Sigmoid colon (tissue), 7 donors: ENCODE results near the gene PRKG1. TPM values are rescaled to one million over a fixed set of nuclear protein-coding genes. Genes with fewer than 3 reads are reported as not detected.

ENCODE experiments used
- DNase-seq: peaks from one replicate; pipeline ENCODE4 v3.0.0-alpha.2; 2019
- H3K27ac ChIP-seq, 4 donors: fragments of 200-600 bp; sonication (generic); one replicate each; pipeline ENCODE4 v1.5.1; 2016 to 2019; ENCODE audit warnings: mild to moderate bottlenecking in 1 of 4
- H3K27me3 ChIP-seq, 3 donors: fragments of 200-600 bp; sonication (generic); one replicate each; pipeline ENCODE4 v1.5.1; 2019; ENCODE audit warnings: mild to moderate bottlenecking in 1 of 3
- H3K36me3 ChIP-seq, 4 donors: fragments of 200-600 bp; sonication (generic); one replicate each; pipeline ENCODE4 v1.5.1; 2016 to 2019
- H3K4me1 ChIP-seq, 4 donors: fragments of 200-600 bp; sonication (generic); one replicate each; pipeline ENCODE4 v1.5.1; 2017 to 2019
- H3K4me3 ChIP-seq, 4 donors: fragments of 200-600 bp; sonication (generic); one replicate each; pipeline ENCODE4 v1.5.1; 2017 to 2019; ENCODE audit warnings: mild to moderate bottlenecking in 2 of 4, moderate library complexity in 1 of 4
- H3K9me3 ChIP-seq, 4 donors: fragments of 200-600 bp in 3 of 4; sonication (generic) in 3 of 4; one replicate each; pipeline versions ENCODE4 v1.5.1 to v1.6.1; 2013 to 2019
- CTCF ChIP-seq, 4 experiments: fragments of 450-650 bp in 3 of 4; fragments of 200-600 bp in 1 of 4; IDR thresholded peaks; one replicate each; pipeline ENCODE4 v1.5.1; 2016 to 2019; ENCODE audit warnings: antibody characterized with exemption in 4 of 4, mild to moderate bottlenecking in 3 of 4, moderate library complexity in 2 of 4
- EP300 ChIP-seq, 4 donors: sonication (generic); formaldehyde crosslinking; IDR thresholded peaks; one replicate each; pipeline ENCODE4 v1.6.1; 2017; ENCODE audit warnings: antibody characterized with exemption in 4 of 4
- POLR2A ChIP-seq, 2 donors: fragments of 450-650 bp; IDR thresholded peaks; one replicate each; pipeline ENCODE4 v1.6.1; 2016; ENCODE audit warnings: antibody characterized with exemption in 2 of 2, mild to moderate bottlenecking in 2 of 2, moderate library complexity in 2 of 2
- POLR2AphosphoS5 ChIP-seq, 4 donors: sonication (generic); formaldehyde crosslinking; IDR thresholded peaks; one replicate each; pipeline ENCODE4 v1.6.1; 2017; ENCODE audit warnings: antibody characterized with exemption in 4 of 4
- WGBS, 2 donors: extraction: QIAGEN DNeasy Blood & Tissue Kit; methylation state at CpG; one replicate each; pipeline ENCODE4 v1.1.7; 2013; 5-methylcytosine and 5-hydroxymethylcytosine counted together
- intact Hi-C: fragments of 100-400 bp; cut with DNase I; formaldehyde crosslinking; loops from one replicate; pipeline ENCODE4 v1.15.1; 2023
- polyA plus RNA-seq, 3 donors: library from polyadenylated mRNA; stranded (reverse); fragments of 200-250 nt; gene quantifications; one replicate each; pipeline ENCODE4 v1.2.3, GENCODE V29; 2013
- total RNA-seq, 4 donors: library from RNA; depleted of rRNA; stranded (reverse); fragments of >200 nt; gene quantifications; one replicate each; pipeline ENCODE4 v1.1.0, GENCODE V29; 2016
- donor health status: healthy with polysubstance abuse.
- donor health status: Bipolar disorder and iron deficiency.
- donor health status: healthy.

The PRKG1 gene
- total and polyA plus RNA-seq, 7 donors, result 3.7 to 92.9 (median 60.2) TPM

DNA sequence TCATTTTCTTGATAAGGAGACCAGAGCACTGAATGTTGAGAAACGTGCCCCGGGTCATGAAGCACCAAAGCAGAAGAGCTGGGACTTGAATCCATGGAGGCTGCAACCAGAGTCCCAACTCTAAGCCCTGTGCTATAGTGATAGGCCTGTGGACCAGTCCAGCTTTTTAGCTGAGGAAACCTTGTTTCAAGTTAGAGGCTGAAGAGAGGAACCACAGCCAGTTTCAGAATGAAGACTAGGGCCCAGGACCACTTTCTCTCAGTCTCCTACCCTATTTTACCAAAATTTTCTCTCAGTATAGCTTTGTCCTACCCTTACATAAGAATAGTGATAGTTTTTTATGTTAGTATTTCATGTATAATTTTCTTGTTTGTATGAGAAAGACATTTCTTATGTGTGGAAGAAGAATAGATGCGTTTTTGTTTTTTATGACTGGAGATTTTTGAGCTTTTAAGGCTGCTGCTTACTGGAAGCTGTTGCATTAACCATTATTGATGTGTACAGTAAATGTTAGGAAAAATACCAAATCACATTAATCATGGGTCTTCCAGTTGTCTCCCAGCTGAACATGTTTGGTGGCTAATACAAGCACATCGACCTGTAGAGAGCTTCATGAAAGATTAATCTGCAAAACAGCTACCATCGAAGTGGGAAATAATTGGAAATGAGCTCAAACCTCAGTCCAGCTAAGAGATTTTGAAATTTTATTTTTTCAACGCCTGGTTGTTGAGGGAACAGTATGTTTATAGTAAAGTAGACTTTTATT is 670.1 kb downstream of the PRKG1 start:
- peak overlapping the region in 2 of 4 donors; percentile 37 for H3K27ac ChIP-seq
- no peak for DNase-seq
- TF ChIP-seq POLR2A (IDR thresholded peaks at IDR 0.05) (no peak), EP300 (IDR thresholded peaks at IDR 0.05) (no peak), CTCF (IDR thresholded peaks at IDR 0.05) (no peak), POLR2AphosphoS5 (IDR thresholded peaks at IDR 0.05) (no peak)
- intact Hi-C loops, result no loop called here
- H3K4me1 ChIP-seq, result peaks cover 0 to 21% (median 14%) of the 10 kb centered on the region in 4 donors
- H3K36me3 ChIP-seq, result no peaks in the 10 kb centered on the region
- H3K4me3 ChIP-seq, result no peak overlapping the region
- H3K27me3 ChIP-seq, result no peaks in the 10 kb centered on the region
- no peaks in the 10 kb centered on the region for H3K9me3 ChIP-seq
- 82 to 88% methylated on average over 6 of the region's 6 CpGs for WGBS, 2 donors

- no peaks in the 10 kb centered on the region for H3K9me3 ChIP-seq
- H3K4me1 ChIP-seq, result peaks cover 0 to 21% (median 14%) of the 10 kb centered on the region in 4 donors
- H3K4me3 ChIP-seq, result no peak overlapping the region
- DNase-seq, result no peak
- no peak overlapping the region for H3K27ac ChIP-seq
- WGBS, 2 donors, result 93 to 94% methylated on average over 2 of the region's 2 CpGs
- no peaks in the 10 kb centered on the region for H3K27me3 ChIP-seq
- H3K36me3 ChIP-seq, result no peaks in the 10 kb centered on the region
- intact Hi-C loops, result no loop called here
- no peak for TF ChIP-seq POLR2A (IDR thresholded peaks at IDR 0.05)
- TF ChIP-seq CTCF (IDR thresholded peaks at IDR 0.05), result no peak
- TF ChIP-seq POLR2AphosphoS5 (IDR thresholded peaks at IDR 0.05), result no peak
- no peak for TF ChIP-seq EP300 (IDR thresholded peaks at IDR 0.05)
These were observed 671.1 kb downstream of the PRKG1 start for GRCh38 chr10:51745397-51745796.

GRCh38 chr10:51747216-51747615 is 672.9 kb downstream of the PRKG1 start:
- no peaks in the 10 kb centered on the region for H3K27me3 ChIP-seq
- H3K4me1 ChIP-seq, result peaks cover 0 to 13% (median 11%) of the 10 kb centered on the region in 4 donors
- H3K27ac ChIP-seq, result no peak overlapping the region
- H3K4me3 ChIP-seq, result no peak overlapping the region
- DNase-seq, result no peak
- intact Hi-C loops, result no loop called here
- H3K9me3 ChIP-seq, result no peaks in the 10 kb centered on the region
- no peaks in the 10 kb centered on the region for H3K36me3 ChIP-seq
- 95 to 99% methylated on average over 1 of the region's 1 CpG for WGBS, 2 donors
- TF ChIP-seq EP300 (IDR thresholded peaks at IDR 0.05) (no peak), CTCF (IDR thresholded peaks at IDR 0.05) (no peak), POLR2A (IDR thresholded peaks at IDR 0.05) (no peak), POLR2AphosphoS5 (IDR thresholded peaks at IDR 0.05) (no peak)

GRCh38 chr10:51748959-51749358 is 674.7 kb downstream of the PRKG1 start:
- no peak overlapping the region for H3K27ac ChIP-seq
- H3K36me3 ChIP-seq, result no peaks in the 10 kb centered on the region
- H3K27me3 ChIP-seq, result no peaks in the 10 kb centered on the region
- H3K9me3 ChIP-seq, result no peaks in the 10 kb centered on the region
- DNase-seq, result no peak
- peaks cover 0 to 9% (median 9%) of the 10 kb centered on the region in 4 donors for H3K4me1 ChIP-seq
- TF ChIP-seq POLR2AphosphoS5 (IDR thresholded peaks at IDR 0.05) (no peak), CTCF (IDR thresholded peaks at IDR 0.05) (no peak), POLR2A (IDR thresholded peaks at IDR 0.05) (no peak), EP300 (IDR thresholded peaks at IDR 0.05) (no peak)
- intact Hi-C loops, result no loop called here
- no peak overlapping the region for H3K4me3 ChIP-seq
- WGBS, 2 donors, result 83 to 90% methylated on average over 1 of the region's 1 CpG
